ENCODE data around the gene SLX4IP. TPM values are rescaled to one million over a fixed set of nuclear protein-coding genes. Genes with fewer than 3 reads are reported as not detected.

The SLX4IP gene
- total RNA-seq, 4 donors from 2014 or later, result 6.3 to 8.3 (median 7.4) TPM

DNA sequence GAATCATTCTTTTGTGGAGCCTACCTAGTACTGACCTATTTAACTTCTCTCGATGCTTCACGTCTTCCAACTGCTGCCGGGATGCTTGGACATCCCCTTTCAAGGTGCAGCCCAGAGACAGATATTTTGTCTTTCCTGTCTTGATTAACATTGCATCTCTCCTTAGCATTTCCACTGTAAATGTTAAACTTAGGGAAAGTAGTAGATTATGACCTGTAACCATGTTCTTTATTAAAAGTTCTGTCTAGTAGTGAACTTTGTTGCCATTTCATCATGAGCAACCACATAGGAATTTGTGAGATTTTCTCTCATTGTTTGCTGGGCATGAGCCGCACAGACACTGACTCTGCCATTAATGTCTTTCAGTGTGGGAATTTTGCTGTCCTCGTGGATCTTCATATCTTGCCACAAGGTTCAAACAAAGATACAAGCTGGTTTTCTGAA lies 120.8 kb downstream of the SLX4IP start:
- Histone ChIP-seq H3K9me3 (no peaks in the 10 kb centered on the region), H3K36me3 (no peaks in the 10 kb centered on the region), H3K4me3 (replicated peaks in 1 of 3) (no peak overlapping the region), H3K4me1 (peaks cover 28 to 37% of the 10 kb centered on the region in 2 donors), H3K27me3 (no peaks in the 10 kb centered on the region), H3K27ac (peak overlapping the region in 1 of 3 donors; percentile 5)
- no peak for DNase-seq
- TF ChIP-seq POLR2A (IDR thresholded peaks at IDR 0.05), result no peak
- TF ChIP-seq, protein P1, sequence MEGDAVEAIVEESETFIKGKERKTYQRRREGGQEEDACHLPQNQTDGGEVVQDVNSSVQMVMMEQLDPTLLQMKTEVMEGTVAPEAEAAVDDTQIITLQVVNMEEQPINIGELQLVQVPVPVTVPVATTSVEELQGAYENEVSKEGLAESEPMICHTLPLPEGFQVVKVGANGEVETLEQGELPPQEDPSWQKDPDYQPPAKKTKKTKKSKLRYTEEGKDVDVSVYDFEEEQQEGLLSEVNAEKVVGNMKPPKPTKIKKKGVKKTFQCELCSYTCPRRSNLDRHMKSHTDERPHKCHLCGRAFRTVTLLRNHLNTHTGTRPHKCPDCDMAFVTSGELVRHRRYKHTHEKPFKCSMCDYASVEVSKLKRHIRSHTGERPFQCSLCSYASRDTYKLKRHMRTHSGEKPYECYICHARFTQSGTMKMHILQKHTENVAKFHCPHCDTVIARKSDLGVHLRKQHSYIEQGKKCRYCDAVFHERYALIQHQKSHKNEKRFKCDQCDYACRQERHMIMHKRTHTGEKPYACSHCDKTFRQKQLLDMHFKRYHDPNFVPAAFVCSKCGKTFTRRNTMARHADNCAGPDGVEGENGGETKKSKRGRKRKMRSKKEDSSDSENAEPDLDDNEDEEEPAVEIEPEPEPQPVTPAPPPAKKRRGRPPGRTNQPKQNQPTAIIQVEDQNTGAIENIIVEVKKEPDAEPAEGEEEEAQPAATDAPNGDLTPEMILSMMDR (IDR thresholded peaks at IDR 0.05), result no peak
- WGBS, 2 donors, result 88 to 89% methylated on average over 5 of the region's 5 CpGs
- intact Hi-C loops (cut with DNase I), result loop anchor here (5.0 to 10.0 kb wide), 3 partner anchors 116 to 989 kb away; partner anchors contain the start of gene JAG1

DNA sequence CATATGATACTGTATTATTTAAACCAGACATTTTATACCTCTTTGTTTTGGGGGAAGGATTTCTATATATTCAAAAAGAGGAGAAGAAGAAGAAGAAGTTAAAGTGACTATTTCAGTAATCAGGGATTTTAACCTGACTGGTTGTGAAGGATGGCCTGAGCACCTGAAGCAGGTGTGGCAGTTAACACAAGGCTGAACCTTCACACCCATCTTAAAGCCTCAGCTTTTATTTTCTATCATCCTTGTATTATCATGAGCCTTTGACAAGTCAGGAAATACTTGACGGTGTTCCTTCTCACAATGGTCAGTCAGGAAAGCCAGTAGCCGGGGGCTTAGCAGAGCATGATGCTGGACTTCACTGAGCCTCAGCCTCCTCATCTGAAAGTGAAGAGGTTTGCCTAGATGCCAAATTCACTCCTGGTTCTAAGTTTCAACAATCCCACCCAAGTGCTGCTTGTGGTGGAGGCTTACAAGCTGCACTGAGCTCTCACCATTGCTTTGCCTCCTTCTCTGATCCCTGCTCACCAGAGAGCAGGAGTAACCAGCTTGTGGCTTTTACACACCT lies 121.5 kb downstream of the SLX4IP start:
- no peak overlapping the region for H3K4me3 ChIP-seq (replicated peaks in 1 of 3)
- no peak for DNase-seq
- TF ChIP-seq, protein P1 (IDR thresholded peaks at IDR 0.05), result no peak
- no peak for TF ChIP-seq POLR2A (IDR thresholded peaks at IDR 0.05)
- no peaks in the 10 kb centered on the region for H3K27me3 ChIP-seq
- H3K36me3 ChIP-seq, result no peaks in the 10 kb centered on the region
- H3K27ac ChIP-seq, result peak overlapping the region in 2 of 3 donors; percentile 5 to 71
- peaks cover 28 to 37% of the 10 kb centered on the region in 2 donors for H3K4me1 ChIP-seq
- 87 to 88% methylated on average over 2 of the region's 2 CpGs for whole genome bisulfite sequencing, 2 donors
- H3K9me3 ChIP-seq, result no peaks in the 10 kb centered on the region
- intact Hi-C loops (cut with DNase I), result loop anchor here (5.0 to 10.0 kb wide), 3 partner anchors 116 to 988 kb away; partner anchors contain the start of gene JAG1

DNA sequence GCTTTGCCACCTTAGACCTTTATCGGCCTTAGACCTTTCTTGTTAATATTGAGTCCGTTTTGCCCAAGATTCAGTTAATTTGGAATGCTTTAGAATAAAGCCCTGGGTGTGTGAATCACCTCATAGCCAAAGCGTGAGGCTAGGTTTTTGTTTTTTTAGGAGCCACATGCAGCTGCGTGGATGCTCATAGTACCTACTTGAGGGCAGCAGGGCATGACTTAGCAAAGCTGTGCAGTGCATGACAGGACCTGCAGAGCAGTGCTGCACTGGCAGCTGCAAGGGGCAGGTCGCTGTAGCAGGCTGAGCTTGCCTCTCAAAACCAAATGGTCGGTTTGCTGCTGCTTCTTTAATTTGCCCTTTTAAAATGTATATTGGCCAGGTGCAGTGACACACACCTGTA lies 122.6 kb downstream of the SLX4IP start:
- Histone ChIP-seq H3K9me3 (no peaks in the 10 kb centered on the region), H3K27ac (peak overlapping the region in 2 of 3 donors; percentile 5 to 71), H3K27me3 (no peaks in the 10 kb centered on the region), H3K4me3 (replicated peaks in 1 of 3) (no peak overlapping the region), H3K4me1 (peaks cover 28 to 37% of the 10 kb centered on the region in 2 donors), H3K36me3 (no peaks in the 10 kb centered on the region)
- 51 to 59% methylated on average over 6 of the region's 6 CpGs for WGBS, 2 donors
- peak; percentile 80 to 84 for DNase-seq
- TF ChIP-seq, protein P1 (IDR thresholded peaks at IDR 0.05), result peak in 1 of 6 experiments; percentile 9
- peak in 1 of 2 donors; percentile 29 for TF ChIP-seq POLR2A (IDR thresholded peaks at IDR 0.05)
- intact Hi-C loops (cut with DNase I), result loop anchor here (5.0 to 10.0 kb wide), 3 partner anchors 115 to 987 kb away; partner anchors contain the start of gene JAG1

DNA sequence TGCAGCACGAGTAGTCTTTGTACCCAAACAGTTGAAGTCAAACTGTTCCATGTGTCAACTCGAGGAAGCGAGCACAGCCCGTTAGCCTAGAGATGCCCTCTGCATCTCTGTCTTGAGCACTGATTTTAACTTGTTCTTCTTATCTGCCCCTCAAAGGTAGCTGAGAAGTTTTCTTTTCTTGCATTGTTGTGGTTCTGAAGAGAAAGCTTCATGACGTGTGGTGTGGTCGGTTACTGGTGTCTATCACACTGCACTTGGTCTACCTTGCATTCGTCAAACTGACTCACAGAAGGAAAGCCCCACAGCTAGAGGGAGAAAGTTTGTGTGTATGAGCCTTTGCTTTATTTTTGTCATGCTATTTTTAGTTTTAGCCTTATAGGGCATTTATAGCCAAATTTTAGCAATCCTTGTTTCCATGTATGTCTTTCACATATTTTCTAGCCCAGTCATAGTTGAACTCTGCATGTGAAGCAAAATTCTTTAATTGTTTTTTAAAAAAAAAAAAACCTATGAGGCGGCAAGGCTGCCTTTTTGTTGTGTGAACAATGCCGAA lies 123.6 kb downstream of the SLX4IP start:
- peaks cover 28 to 37% of the 10 kb centered on the region in 2 donors for H3K4me1 ChIP-seq
- H3K4me3 ChIP-seq (replicated peaks in 1 of 3), result no peak overlapping the region
- no peak for TF ChIP-seq POLR2A (IDR thresholded peaks at IDR 0.05)
- TF ChIP-seq, protein P1 (IDR thresholded peaks at IDR 0.05), result no peak
- intact Hi-C loops (cut with DNase I), result loop anchor here (5.0 to 10.0 kb wide), 3 partner anchors 114 to 986 kb away; partner anchors contain the start of gene JAG1
- no peaks in the 10 kb centered on the region for H3K36me3 ChIP-seq
- no peak for DNase-seq
- H3K9me3 ChIP-seq, result no peaks in the 10 kb centered on the region
- WGBS, 2 donors, result 65 to 68% methylated on average over 9 of the region's 9 CpGs
- H3K27ac ChIP-seq, result peak overlapping the region; percentile 49 to 71 (median 61)
- no peaks in the 10 kb centered on the region for H3K27me3 ChIP-seq

DNA sequence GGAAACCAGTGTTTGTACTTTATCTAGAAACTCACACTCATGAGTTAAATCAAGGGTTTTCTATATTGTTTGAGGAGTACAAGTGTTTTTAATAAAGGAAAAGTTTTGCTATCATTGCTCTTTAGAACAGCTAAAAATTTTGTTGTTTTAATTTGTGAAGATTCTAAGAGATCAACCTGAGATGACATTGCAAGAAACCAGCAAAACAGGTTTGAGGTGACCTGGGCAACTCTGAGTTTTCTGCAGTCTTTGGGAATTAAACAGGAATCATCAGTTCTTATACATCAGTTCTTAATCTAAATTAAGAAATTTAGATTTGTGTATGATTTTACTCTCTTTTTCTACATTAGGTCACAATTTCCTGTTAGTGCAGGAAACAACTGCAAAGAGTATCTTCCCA lies 124.2 kb downstream of the SLX4IP start:
- no peak overlapping the region for H3K4me3 ChIP-seq (replicated peaks in 1 of 3)
- H3K9me3 ChIP-seq, result no peaks in the 10 kb centered on the region
- DNase-seq, result peak; percentile 29 to 43
- no peaks in the 10 kb centered on the region for H3K36me3 ChIP-seq
- intact Hi-C loops (cut with DNase I), result loop anchor here (5.0 to 10.0 kb wide), 3 partner anchors 113 to 986 kb away; partner anchors contain the start of gene JAG1
- H3K4me1 ChIP-seq, result peaks cover 28 to 37% of the 10 kb centered on the region in 2 donors
- H3K27me3 ChIP-seq, result no peaks in the 10 kb centered on the region
- H3K27ac ChIP-seq, result peak overlapping the region; percentile 49 to 71 (median 61)
- TF ChIP-seq, protein P1 (IDR thresholded peaks at IDR 0.05), result no peak
- TF ChIP-seq POLR2A (IDR thresholded peaks at IDR 0.05), result no peak
